NCI-H187 treated with DMSO at 0.1 percent for 48 hours (cell line): ENCODE data around the gene ELOVL3.

Experiments used
- DNase-seq: peaks from one replicate; lab custom pipeline; 2025; lab: John Stamatoyannopoulos, UW

The ELOVL3 gene

DNA sequence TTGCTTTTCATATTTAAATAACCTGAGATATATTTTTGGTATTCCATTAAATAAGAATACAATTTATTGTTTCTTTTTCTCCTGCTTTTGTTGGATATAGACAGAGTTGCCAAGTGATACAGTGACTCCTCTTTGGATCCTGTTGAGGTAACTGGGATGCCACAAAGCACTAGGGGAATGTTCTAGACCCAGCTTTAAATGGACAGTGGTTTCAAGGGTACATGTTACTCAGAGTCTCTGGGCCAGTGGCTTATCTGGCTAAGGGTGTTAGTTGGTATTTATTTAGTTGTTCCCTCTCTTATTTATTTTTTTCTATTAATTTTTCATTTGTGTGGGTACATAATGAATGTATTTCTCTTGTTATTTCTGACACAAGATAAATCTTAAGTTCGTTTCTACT lies 28.3 kb downstream of the ELOVL3 start:
- no peak for DNase-seq

DNA sequence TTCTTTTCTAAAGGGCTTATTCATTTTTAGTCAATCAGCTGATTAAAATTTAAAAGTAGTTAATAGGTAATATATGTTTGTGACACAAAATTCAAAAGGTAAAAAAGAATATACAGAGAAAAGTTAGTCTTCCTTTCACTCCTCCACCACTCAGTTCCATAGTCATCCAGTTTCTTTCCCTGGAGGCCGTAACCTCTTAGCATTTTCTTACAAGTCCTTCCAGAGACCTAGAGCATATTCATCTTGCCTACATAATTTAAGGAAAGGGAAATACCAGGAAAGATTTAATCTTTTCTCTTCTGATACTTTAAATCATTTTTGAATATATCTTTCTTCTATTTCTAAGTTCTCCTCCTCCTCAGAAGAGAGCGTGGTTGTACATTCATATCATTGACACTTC lies 29.3 kb downstream of the ELOVL3 start:
- no peak for DNase-seq

DNA sequence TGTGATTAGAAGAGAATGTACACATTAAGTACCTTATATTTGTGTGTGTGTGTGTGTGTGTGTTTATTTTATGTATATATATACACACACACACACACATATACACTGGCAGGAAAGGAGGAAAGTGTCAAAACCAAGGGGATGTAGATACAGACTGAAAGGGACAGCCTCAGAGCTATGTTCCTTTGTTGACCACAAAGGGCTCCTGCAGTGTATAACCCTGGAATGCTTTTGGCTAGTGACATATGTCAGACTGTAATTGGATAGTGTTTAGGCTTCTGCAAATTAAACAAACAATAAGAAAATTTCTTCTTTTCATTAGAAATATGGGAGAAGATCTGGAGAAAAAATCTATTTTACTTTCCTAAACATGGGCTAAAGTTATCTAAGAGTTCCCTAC lies 35.1 kb downstream of the ELOVL3 start:
- no peak for DNase-seq

DNA sequence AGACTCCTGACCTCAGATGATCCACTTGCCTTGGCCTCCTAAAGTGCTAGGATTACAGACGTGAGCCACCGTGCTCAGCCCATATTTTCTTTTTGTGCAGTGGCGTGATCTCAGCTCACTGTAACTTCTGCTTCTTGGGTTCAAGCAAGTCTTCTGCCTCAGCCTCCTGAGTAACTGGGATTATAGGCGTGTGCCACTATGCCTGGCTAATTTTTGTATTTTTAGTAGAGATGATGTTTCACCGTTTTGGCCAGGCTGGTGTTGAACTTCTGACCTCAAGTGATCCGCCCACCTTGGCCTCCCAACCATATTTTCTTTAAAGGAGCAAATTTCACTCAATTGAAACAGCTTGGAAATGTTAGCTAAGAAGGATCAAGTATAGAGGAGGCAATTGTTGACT lies 35.7 kb downstream of the ELOVL3 start:
- DNase-seq: no peak

DNA sequence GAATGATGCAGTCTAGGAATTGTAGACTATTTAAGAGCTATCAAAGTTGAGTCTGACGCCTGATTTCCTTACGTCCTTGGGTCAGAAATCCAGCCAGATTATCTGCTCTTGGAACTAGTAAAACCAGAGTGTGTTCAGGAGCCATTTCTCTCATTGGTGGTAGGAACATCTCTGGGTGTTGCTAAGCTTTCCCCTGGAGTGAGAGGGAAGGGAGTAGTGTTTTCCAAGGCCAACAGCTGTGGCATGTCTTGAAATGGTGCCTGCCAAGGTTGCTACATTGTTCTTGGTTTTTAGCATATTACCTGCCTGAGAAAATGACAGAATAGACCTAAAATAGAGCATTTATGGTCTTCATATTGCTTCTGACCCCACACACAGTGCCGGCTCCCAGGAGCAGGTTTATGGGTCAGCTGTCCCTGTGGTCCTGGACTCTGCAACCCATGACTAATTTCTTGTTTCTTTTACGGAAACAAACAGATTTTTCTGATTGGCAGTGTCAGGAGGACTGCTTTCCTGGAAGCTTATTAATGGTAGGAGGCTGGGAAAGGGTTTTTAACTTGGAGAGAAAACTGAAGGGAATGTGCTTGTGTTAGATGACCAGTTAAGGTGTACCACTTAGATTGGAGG lies 36.8 kb downstream of the ELOVL3 start:
- no peak for DNase-seq

DNA sequence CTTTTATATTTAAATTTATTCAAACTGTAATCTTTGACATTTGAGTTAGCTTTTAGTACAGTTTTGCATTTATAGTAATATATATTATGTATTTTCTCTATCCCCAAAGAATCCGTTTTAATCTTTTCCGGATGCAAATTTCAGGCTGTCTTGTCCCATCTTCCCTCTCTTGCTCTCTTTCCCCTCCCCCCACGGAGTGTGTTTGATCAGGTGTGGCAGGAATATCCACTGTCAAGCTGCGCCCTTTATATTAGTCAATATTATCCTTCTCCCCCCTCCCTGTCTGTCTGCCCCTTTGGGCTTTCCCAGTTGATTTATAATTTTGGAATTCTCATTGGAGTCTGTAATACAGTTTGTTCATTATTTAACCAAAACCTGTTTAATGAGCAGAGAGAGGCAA lies 38.3 kb downstream of the ELOVL3 start:
- DNase-seq: no peak

DNA sequence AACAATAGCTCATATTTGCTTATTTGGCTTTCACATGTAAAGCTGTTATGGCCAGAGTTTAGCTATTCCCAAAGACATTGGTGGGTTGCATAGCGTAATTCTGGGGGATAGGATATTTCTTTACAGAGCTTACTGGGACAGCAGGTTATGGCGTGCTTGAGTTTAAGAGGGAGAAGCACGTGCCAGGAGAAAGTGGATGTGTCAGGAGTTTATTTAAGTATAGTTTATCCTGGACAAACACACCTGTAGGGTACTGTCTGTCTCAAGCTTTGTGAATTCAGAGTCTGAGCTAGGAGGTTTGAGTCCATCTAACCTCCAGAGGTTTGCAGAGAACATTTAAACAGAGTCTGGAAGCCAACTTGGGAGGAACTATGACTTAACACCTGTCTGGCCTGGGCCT lies 40.6 kb downstream of the ELOVL3 start:
- DNase-seq: no peak

DNA sequence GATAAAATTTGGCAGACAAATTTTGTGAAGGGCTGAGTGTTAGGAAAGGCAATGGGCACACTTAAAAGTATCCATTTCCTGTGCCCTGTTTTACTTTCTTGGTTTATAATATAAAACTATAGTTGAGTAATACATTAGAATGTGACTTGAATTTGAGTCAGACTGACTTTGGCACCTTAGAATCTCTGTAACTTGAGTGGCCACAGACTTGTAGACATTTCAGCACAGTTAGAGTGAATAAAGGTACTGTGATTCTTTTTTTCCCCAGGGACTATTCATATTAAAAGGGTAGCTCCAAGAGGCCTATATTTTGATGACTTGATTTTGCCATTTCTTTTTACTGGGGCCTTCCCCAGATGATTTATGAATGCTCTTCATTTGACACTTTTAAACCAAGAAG lies 41.6 kb downstream of the ELOVL3 start:
- DNase-seq: no peak

DNA sequence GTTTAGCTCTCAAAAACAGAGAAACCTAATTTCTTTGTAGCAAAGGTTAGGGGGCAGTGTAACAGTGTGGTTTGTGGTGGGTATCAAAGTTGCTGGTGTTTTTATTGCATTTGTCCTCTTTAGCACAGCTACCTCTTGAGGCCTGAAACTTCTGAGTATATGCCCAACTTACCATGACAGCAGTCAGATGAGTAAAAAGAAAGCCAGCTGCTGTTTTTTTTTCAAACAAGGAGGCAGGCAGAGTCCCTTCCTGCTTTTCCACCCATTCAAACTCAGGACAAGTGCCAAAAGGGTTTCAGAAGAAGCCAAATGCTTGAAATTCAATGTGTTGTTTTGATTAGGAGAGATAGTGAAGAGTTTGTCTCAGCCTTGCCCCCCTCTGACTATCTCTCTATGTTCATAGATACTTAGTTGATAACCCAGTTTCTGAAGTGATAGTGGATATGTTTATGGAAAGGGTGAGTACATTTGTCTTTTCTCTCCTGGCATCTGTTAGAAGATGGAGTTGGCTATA lies 42.3 kb downstream of the ELOVL3 start:
- DNase-seq: no peak

DNA sequence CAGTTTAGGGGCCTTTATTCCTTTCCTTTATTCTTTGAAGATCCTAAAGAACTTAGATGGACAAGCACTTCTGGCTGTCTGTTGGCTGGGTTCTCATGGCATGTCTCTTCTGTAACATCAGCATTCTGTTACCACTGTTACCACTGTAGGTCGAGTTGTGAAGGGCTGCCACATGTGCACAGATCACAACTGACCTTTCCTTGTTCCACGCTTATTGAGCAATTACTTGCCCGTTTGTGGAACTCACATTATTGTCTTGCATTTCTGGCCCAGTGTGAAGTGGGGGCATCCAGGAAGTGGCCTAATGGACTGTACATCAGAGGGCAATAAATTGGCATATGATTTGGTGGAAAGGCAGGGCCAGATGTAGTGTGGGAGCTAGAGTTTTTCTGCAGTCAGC lies 42.9 kb downstream of the ELOVL3 start:
- DNase-seq: no peak

DNA sequence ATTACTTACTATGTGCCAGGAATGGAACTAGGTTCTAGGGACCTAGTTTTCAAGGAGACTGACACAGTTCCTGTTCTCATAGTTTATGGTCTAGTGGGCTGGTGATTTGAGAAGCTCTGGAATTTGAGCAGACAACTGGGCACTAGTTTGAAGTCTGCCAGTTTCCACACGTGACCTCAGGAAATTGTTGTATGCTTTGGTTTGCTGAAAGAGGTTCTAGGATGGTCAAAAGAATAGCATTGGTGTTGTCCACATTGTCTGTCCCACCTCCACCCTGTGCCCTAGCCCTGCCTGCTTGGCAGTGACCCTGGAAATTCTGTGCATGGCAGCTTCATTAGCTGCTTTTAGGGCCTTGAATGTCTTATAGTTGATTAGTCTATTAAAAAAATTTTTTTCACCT lies 48.0 kb downstream of the ELOVL3 start:
- no peak for DNase-seq

DNA sequence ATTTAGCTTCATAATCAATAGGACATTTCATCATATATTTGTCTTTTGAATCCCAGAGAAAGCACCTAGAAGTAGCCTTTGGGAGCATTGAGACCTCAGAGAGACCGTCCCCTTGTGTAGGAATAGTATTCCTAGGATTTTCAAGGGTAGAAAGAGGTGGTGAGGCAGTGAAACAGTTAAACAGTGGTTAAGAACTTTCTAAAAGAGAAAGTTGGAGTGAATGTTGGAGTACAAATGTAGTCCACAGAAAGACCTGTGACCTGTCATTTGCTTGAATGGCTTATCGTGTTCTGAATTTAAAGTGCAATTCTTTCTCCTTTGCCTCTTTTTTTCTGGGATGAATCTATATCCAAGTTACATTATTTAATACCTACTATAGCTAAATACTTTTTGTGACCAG lies 49.2 kb downstream of the ELOVL3 start:
- no peak for DNase-seq

DNA sequence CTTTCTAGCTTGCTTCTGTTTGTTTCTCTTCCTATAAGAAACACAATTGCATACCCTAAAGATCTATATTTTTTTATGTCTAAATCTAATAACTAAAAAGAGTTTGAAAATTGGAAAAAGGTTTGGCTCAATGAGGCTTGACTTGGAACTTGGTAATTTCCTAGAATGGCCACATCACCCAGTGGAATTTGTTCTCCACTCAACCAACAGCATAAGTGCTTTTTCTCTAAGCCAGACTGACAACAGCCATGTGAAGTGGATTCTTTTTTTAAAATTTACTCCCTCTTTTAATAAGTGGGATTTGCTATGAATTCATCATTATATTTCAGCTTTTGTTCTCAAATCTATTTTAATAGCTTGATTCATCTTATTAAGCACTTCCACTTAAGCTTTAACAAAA lies 53.0 kb downstream of the ELOVL3 start:
- no peak for DNase-seq
